Neural cell (in vitro differentiated cells): ENCODE results near the gene USP4. TPM values are rescaled to one million over a fixed set of nuclear protein-coding genes. Genes with fewer than 3 reads are reported as not detected.
"Not testable (repeated sequence)": the region's sequence is repeated elsewhere in the genome, so short reads cannot be mapped to it uniquely, and the experiment has no call there.

Experiments used
- H2AFZ ChIP-seq: fragments of 200-600, 300-800 bp; sonication (generic), shearing (Covaris generic); 2 replicates; pipeline ENCODE4 v1.6.0; 2014; ENCODE audit warnings: low read depth, mild to moderate bottlenecking, antibody characterized with exemption, low read length, moderate library complexity
- H3F3A ChIP-seq: fragments of 200-600 bp; shearing (Covaris generic); 2 replicates; pipeline ENCODE4 v1.6.1; 2016; ENCODE audit warnings: mild to moderate bottlenecking, moderate library complexity, mixed read lengths, antibody characterized with exemption, low read length; ENCODE audit not compliant: insufficient read depth, poor library complexity, severe bottlenecking
- H3K27ac ChIP-seq: fragments of 200-600, 300-800 bp; sonication (generic), shearing (Covaris generic); 2 replicates; pipeline ENCODE4 v1.5.1; 2014; ENCODE audit warnings: mild to moderate bottlenecking, low read length, moderate library complexity
- H3K27me3 ChIP-seq: fragments of 300-800, 200-600 bp; sonication (generic), shearing (Covaris generic); 2 replicates; pipeline ENCODE4 v1.6.0; 2014; ENCODE audit warnings: mild to moderate bottlenecking, low read depth, low read length, moderate library complexity; ENCODE audit not compliant: insufficient read depth
- H3K36me3 ChIP-seq: fragments of 300-800, 200-600 bp; sonication (generic), shearing (Covaris generic); 2 replicates; pipeline ENCODE4 v1.5.1; 2014; ENCODE audit warnings: mild to moderate bottlenecking, antibody characterized with exemption, low read length, moderate library complexity; ENCODE audit not compliant: insufficient read depth
- H3K4me2 ChIP-seq: fragments of 300-800, 200-600 bp; sonication (generic), shearing (Covaris generic); 2 replicates; pipeline ENCODE4 v1.6.0; 2014; ENCODE audit warnings: mild to moderate bottlenecking, low read length
- H3K4me3 ChIP-seq: fragments of 300-800, 200-600 bp; sonication (generic), shearing (Covaris generic); 2 replicates; pipeline ENCODE4 v1.5.1; 2014; ENCODE audit warnings: mild to moderate bottlenecking, low read length, moderate library complexity
- H3K79me2 ChIP-seq: fragments of 200-600 bp; shearing (Covaris generic); replicated peaks from 2 replicates; pipeline ENCODE4 v1.6.0; 2014; ENCODE audit warnings: mild to moderate bottlenecking, low read length, moderate library complexity; ENCODE audit not compliant: insufficient read depth
- H3K9ac ChIP-seq: fragments of 300-800, 200-600 bp; sonication (generic), shearing (Covaris generic); 2 replicates; pipeline ENCODE4 v1.6.1; 2016; ENCODE audit warnings: mild to moderate bottlenecking, low read length, mixed read lengths
- H3K9me2 ChIP-seq: fragments of 200-600 bp; shearing (Covaris generic); 2 replicates; pipeline ENCODE4 v1.6.1; 2016; ENCODE audit warnings: mild to moderate bottlenecking, low read length, mixed read lengths; ENCODE audit not compliant: insufficient read depth
- H3K9me3 ChIP-seq: fragments of 200-600, 300-800 bp; sonication (generic), shearing (Covaris generic); 2 replicates; pipeline ENCODE4 v1.6.1; 2016; ENCODE audit warnings: mild to moderate bottlenecking, mixed run types, low read length, moderate library complexity, mixed read lengths
- H4K20me1 ChIP-seq: fragments of 200-600 bp; shearing (Covaris generic); 2 replicates; pipeline ENCODE4 v1.6.1; 2016; ENCODE audit warnings: mild to moderate bottlenecking, mixed run types; ENCODE audit not compliant: insufficient read depth
- EP300 ChIP-seq: fragments of 450-650 bp; conservative IDR thresholded peaks from 2 replicates; pipeline ENCODE4 v1.6.1; 2014; ENCODE audit warnings: antibody characterized with exemption, mild to moderate bottlenecking, moderate library complexity; ENCODE audit not compliant: poor library complexity, severe bottlenecking
- EZH2 ChIP-seq: fragments of 200-600, 300-800 bp; shearing (Covaris generic), sonication (generic); IDR thresholded peaks from 2 replicates; pipeline ENCODE4 v1.6.1; 2014; ENCODE audit warnings: antibody characterized with exemption, low read length, borderline replicate concordance, mild to moderate bottlenecking; ENCODE audit not compliant: insufficient read depth, poor library complexity, severe bottlenecking
- MXI1 ChIP-seq: fragments of 450-650 bp; conservative IDR thresholded peaks from 2 replicates; pipeline ENCODE4 v1.6.1; 2014; ENCODE audit warnings: antibody characterized with exemption, mild to moderate bottlenecking; ENCODE audit not compliant: poor library complexity, severe bottlenecking
- POLR2AphosphoS5 ChIP-seq: IDR thresholded peaks from 2 replicates; pipeline ENCODE4 v1.6.1; 2012
- RAD21 ChIP-seq: fragments of 450-650 bp; conservative IDR thresholded peaks from 2 replicates; pipeline ENCODE4 v1.6.1; 2014; ENCODE audit warnings: antibody characterized with exemption, mild to moderate bottlenecking, moderate library complexity
- SMC3 ChIP-seq: fragments of 450-650 bp; conservative IDR thresholded peaks from 2 replicates; pipeline ENCODE4 v1.6.1; 2014; ENCODE audit warnings: antibody characterized with exemption, mild to moderate bottlenecking, moderate library complexity; ENCODE audit not compliant: poor library complexity
- TAF1 ChIP-seq: IDR thresholded peaks from 2 replicates; pipeline ENCODE4 v1.6.1; 2012; ENCODE audit warnings: low read depth
- polyA plus RNA-seq: library from polyadenylated mRNA; depleted of rRNA; stranded (reverse); fragments of >200 nt; gene quantifications from 2 replicates; pipeline ENCODE4 v1.2.3, GENCODE V29; 2014
- TF ChIP-seq, protein P1 (sequence below): fragments of 450-650 bp; IDR thresholded peaks from 2 replicates; pipeline ENCODE4 v1.5.1; 2014; ENCODE audit warnings: antibody characterized with exemption, mild to moderate bottlenecking, moderate library complexity; ENCODE audit not compliant: poor library complexity, severe bottlenecking
- TF ChIP-seq, protein P2 (sequence below): IDR thresholded peaks from 2 replicates; pipeline ENCODE4 v1.6.1; 2012; ENCODE audit warnings: borderline replicate concordance

USP4 gene
- polyA plus RNA-seq, 1 donor from 2014 or later = 35.5 TPM

- no peak overlapping the region for H3K9ac ChIP-seq
- no peaks in the 10 kb centered on the region for H3K27me3 ChIP-seq
- no peaks in the 10 kb centered on the region for H3K9me2 ChIP-seq
- no peak overlapping the region for H3K4me2 ChIP-seq
- H2AFZ ChIP-seq = no peak overlapping the region
- H4K20me1 ChIP-seq = no peaks in the 10 kb centered on the region
- H3K9me3 ChIP-seq = no peaks in the 10 kb centered on the region
- H3K79me2 ChIP-seq = no peaks in the 10 kb centered on the region
- H3K27ac ChIP-seq = no peak overlapping the region
- H3K36me3 ChIP-seq = no peaks in the 10 kb centered on the region
- no peak overlapping the region for H3K4me3 ChIP-seq
- TF ChIP-seq EP300 (no peak), SMC3 (no peak), MXI1 (no peak), TAF1 (no peak), EZH2 (no peak), POLR2AphosphoS5 (no peak), RAD21 (no peak)
- TF ChIP-seq, protein P1, sequence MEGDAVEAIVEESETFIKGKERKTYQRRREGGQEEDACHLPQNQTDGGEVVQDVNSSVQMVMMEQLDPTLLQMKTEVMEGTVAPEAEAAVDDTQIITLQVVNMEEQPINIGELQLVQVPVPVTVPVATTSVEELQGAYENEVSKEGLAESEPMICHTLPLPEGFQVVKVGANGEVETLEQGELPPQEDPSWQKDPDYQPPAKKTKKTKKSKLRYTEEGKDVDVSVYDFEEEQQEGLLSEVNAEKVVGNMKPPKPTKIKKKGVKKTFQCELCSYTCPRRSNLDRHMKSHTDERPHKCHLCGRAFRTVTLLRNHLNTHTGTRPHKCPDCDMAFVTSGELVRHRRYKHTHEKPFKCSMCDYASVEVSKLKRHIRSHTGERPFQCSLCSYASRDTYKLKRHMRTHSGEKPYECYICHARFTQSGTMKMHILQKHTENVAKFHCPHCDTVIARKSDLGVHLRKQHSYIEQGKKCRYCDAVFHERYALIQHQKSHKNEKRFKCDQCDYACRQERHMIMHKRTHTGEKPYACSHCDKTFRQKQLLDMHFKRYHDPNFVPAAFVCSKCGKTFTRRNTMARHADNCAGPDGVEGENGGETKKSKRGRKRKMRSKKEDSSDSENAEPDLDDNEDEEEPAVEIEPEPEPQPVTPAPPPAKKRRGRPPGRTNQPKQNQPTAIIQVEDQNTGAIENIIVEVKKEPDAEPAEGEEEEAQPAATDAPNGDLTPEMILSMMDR = no peak
- TF ChIP-seq, protein P2, sequence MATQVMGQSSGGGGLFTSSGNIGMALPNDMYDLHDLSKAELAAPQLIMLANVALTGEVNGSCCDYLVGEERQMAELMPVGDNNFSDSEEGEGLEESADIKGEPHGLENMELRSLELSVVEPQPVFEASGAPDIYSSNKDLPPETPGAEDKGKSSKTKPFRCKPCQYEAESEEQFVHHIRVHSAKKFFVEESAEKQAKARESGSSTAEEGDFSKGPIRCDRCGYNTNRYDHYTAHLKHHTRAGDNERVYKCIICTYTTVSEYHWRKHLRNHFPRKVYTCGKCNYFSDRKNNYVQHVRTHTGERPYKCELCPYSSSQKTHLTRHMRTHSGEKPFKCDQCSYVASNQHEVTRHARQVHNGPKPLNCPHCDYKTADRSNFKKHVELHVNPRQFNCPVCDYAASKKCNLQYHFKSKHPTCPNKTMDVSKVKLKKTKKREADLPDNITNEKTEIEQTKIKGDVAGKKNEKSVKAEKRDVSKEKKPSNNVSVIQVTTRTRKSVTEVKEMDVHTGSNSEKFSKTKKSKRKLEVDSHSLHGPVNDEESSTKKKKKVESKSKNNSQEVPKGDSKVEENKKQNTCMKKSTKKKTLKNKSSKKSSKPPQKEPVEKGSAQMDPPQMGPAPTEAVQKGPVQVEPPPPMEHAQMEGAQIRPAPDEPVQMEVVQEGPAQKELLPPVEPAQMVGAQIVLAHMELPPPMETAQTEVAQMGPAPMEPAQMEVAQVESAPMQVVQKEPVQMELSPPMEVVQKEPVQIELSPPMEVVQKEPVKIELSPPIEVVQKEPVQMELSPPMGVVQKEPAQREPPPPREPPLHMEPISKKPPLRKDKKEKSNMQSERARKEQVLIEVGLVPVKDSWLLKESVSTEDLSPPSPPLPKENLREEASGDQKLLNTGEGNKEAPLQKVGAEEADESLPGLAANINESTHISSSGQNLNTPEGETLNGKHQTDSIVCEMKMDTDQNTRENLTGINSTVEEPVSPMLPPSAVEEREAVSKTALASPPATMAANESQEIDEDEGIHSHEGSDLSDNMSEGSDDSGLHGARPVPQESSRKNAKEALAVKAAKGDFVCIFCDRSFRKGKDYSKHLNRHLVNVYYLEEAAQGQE = no peak
- H3F3A ChIP-seq = no peaks in the 10 kb centered on the region
Measured at GRCh38 chr3:49237344-49237743, 102.5 kb downstream of the USP4 start.

- Histone ChIP-seq H3K27me3 (no peaks in the 10 kb centered on the region), H2AFZ (no peak overlapping the region), H3F3A (no peaks in the 10 kb centered on the region), H3K9me3 (no peaks in the 10 kb centered on the region), H3K27ac (no peak overlapping the region), H3K36me3 (no peaks in the 10 kb centered on the region), H4K20me1 (no peaks in the 10 kb centered on the region), H3K4me2 (no peak overlapping the region), H3K9ac (no peak overlapping the region), H3K9me2 (no peaks in the 10 kb centered on the region), H3K4me3 (no peak overlapping the region), H3K79me2 (no peaks in the 10 kb centered on the region)
- no peak for TF ChIP-seq EZH2
- TF ChIP-seq, protein P1 = no peak
- no peak for TF ChIP-seq RAD21
- TF ChIP-seq, protein P2 = no peak
- no peak for TF ChIP-seq MXI1
- TF ChIP-seq TAF1 = no peak
Measured at GRCh38 chr3:49236226-49236625, 103.6 kb downstream of the USP4 start.

GRCh38 chr3:49228817-49229216 lies 111.0 kb downstream of the USP4 start:
- not testable (repeated sequence) for H3K9ac ChIP-seq, H3K9me2 ChIP-seq

More at GRCh38 chr3:49228817-49229216, 111.0 kb downstream of the USP4 start:
- not testable (repeated sequence) for H3K27ac ChIP-seq, H3K36me3 ChIP-seq, H2AFZ ChIP-seq, H3F3A ChIP-seq, H3K9me3 ChIP-seq, H4K20me1 ChIP-seq, H3K27me3 ChIP-seq, H3K4me2 ChIP-seq, H3K79me2 ChIP-seq, H3K4me3 ChIP-seq
